WERI-Rb-1 (cell line): Measurements from ENCODE around the gene ITGB2.

Experiments used
- DNase-seq: peaks from one replicate; pipeline ENCODE4 v3.0.0-alpha.2; 2020
- H3K27ac ChIP-seq: fragments of 250-450 bp; sonication (Bioruptor Pico); 2 replicates; pipeline ENCODE4 v1.5.1; 2020; ENCODE audit warnings: mild to moderate bottlenecking, moderate library complexity
- H3K27me3 ChIP-seq: fragments of 250-450 bp; sonication (Bioruptor Pico); 2 replicates; pipeline ENCODE4 v1.5.1; 2021; ENCODE audit warnings: mild to moderate bottlenecking, low read depth, moderate library complexity; ENCODE audit not compliant: insufficient read depth, severe bottlenecking
- H3K36me3 ChIP-seq: fragments of 250-450 bp; sonication (Bioruptor Pico); 2 replicates; pipeline ENCODE4 v1.5.1; 2020; ENCODE audit warnings: mild to moderate bottlenecking, moderate library complexity
- H3K4me3 ChIP-seq: 2 replicates; pipeline ENCODE4 v1.5.1; 2011; ENCODE audit warnings: low read depth, mild to moderate bottlenecking, control low read depth, low read length
- H3K9me3 ChIP-seq: fragments of 250-450 bp; sonication (Bioruptor Pico); 2 replicates; pipeline ENCODE4 v1.5.1; 2021; ENCODE audit warnings: mild to moderate bottlenecking, moderate library complexity; ENCODE audit not compliant: severe bottlenecking
- TF ChIP-seq, protein P1 (sequence below): IDR thresholded peaks from 2 replicates; pipeline ENCODE4 v1.5.1; 2011; ENCODE audit warnings: low read depth, mild to moderate bottlenecking, control low read depth, inconsistent platforms, low read length

Gene ITGB2

DNA sequence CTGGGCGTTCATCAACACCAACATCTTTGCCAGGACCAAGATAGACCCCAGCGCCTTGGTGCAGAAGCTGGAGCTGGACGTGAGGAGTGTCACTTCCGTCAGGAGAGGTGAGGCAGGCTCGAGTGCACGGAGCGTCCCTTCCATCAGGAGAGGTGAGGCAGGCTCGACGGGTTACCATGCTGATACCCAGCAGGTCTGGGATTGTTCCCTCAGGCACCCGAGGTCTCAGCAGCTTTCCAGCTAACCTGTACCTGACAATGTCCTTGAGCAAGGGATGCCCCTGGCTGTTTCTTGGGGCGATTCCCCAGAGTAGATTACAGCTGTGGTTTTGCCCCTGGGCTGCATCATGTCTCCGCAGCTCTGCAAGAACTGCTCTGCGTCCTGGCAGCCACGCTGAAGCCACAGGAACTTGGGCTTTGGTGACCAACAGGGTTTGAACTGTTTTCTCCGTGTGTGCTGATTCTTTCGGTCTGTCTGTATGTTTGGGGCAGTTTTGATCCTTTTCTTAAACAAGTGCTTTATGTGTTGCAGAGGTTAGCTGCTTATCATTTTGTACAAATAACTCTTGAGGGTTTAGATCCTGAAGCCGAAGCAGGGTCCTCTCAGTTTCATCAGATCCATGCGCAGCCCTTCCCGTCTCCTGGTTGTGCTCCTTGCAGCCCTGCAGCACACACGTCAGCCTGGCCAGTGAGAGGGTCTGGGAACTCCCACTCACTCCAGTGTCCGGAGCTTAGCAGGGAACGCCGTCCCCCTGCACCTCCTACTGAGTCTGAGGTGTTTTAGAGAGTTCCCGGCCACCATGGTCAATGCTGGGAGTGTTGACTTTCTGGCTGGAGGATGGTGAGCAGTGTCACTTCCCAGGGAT lies 23.2 kb upstream of the ITGB2 start:
- Histone ChIP-seq H3K36me3 (peaks cover 75% of the 10 kb centered on the region), H3K4me3 (no peak overlapping the region), H3K27ac (no peak overlapping the region), H3K9me3 (no peaks in the 10 kb centered on the region), H3K27me3 (no peaks in the 10 kb centered on the region)
- no peak for DNase-seq
- TF ChIP-seq, protein P1, sequence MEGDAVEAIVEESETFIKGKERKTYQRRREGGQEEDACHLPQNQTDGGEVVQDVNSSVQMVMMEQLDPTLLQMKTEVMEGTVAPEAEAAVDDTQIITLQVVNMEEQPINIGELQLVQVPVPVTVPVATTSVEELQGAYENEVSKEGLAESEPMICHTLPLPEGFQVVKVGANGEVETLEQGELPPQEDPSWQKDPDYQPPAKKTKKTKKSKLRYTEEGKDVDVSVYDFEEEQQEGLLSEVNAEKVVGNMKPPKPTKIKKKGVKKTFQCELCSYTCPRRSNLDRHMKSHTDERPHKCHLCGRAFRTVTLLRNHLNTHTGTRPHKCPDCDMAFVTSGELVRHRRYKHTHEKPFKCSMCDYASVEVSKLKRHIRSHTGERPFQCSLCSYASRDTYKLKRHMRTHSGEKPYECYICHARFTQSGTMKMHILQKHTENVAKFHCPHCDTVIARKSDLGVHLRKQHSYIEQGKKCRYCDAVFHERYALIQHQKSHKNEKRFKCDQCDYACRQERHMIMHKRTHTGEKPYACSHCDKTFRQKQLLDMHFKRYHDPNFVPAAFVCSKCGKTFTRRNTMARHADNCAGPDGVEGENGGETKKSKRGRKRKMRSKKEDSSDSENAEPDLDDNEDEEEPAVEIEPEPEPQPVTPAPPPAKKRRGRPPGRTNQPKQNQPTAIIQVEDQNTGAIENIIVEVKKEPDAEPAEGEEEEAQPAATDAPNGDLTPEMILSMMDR, result no peak

DNA sequence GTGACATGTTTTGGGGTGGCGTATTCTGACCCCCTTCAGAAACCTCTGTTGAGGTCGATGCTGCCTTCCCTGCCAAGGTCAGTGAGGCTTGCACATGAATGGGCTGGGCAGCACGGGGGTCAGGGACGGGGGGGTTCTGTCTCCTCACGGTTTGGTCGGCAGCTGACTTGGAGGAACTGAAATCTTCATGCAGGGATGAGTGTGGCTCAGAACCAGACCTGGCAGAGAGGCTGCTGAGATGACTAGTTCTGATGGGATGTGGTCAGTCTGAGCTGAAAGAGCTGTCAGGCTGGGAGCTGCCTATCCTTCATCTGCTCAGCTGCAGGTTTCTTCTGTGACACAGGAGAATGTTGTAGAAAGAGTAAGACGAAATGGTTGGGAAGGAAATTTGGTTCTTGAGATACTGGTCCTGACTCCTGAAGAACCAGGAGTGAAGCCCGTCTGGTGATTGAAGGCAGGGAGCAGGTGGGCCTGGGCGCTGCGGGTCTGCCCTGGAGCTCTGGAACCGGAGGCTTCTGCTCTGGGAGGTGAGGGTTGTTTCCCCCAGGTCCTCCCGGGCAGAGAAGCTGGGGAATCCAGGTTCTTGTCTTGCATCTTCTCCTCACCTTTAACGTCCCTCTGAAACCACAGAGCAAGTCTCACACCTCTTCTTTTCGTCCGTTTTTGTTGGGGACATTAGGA lies 22.4 kb upstream of the ITGB2 start:
- Histone ChIP-seq H3K4me3 (no peak overlapping the region), H3K36me3 (peaks cover 78% of the 10 kb centered on the region), H3K9me3 (no peaks in the 10 kb centered on the region)

DNA sequence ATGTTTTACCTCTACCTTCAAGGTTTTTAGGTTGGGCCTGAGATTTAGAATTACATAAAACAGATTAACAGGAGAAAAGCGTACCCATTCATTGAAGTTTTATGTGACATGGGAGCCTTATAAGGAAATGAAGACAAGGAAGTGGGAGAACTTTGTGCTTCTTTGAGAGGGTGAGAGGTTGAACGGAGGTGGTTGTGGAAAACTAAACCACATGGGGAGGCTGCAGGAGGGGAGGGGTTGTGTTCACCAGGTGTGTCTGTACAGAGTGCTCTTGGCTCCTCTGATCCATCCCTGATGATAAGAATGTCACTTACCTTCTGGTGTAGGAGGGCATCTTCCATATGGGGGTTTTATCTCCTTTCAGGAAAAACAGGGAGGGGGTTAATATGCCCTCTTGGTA lies 21.9 kb upstream of the ITGB2 start:
- H3K36me3 ChIP-seq, result peaks cover 74% of the 10 kb centered on the region
- no peaks in the 10 kb centered on the region for H3K27me3 ChIP-seq
- TF ChIP-seq, protein P1, result no peak
- H3K27ac ChIP-seq, result no peak overlapping the region
- DNase-seq, result no peak
- H3K9me3 ChIP-seq, result no peaks in the 10 kb centered on the region
- no peak overlapping the region for H3K4me3 ChIP-seq

More for the DNA sequence above, 22.4 kb upstream of the ITGB2 start:
- TF ChIP-seq, protein P1, result no peak
- DNase-seq, result no peak
- Histone ChIP-seq H3K27me3 (no peaks in the 10 kb centered on the region), H3K27ac (no peak overlapping the region)

DNA sequence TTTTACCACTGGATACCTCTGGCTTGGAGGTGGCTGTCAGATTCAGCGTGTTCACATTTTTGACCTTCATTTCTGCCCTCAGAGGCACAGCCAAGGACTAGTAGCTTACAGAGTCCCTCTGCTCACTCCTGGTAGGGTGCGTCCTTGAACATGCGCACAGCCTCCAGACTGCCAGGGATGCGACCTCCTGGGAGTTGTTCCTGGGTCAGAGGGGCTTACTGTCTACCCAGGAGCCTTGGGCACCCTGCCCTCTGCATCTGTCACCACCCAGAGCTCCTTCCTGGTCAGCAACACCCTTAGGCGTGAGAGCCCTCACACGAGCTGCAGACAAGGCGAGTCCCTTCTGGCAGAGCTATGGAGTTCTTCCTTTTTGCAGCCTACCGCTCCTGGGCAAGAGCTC lies 20.9 kb upstream of the ITGB2 start:
- peaks cover 64% of the 10 kb centered on the region for H3K36me3 ChIP-seq
- DNase-seq, result no peak
- no peaks in the 10 kb centered on the region for H3K9me3 ChIP-seq
- H3K4me3 ChIP-seq, result no peak overlapping the region
- TF ChIP-seq, protein P1, result no peak
- no peaks in the 10 kb centered on the region for H3K27me3 ChIP-seq
- H3K27ac ChIP-seq, result no peak overlapping the region

DNA sequence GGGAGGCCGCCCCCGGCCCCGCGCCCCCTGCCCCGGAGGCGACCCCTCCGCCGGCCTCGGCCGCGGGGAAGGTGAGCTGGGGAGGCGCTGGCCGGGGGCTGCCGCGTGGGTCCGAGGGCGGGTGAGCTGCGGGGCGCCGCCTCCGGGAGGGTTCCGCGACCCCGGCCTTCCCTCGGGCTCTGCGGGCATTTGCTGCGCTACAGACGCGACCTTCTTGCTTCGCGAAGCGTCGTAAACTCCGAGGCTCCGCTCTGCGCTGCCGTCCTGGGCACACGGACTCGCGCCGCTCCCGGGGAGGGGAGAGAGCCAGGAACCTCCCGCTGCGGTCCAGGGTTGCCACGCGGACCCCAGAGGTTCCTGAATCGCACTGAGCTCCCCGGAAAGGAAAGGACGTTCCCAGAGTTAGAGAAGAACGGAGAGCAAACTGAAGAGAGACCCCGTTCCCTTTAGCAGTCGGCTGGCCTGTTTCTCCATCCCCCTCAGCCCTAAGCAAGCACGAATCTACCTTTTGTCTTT lies 19.5 kb upstream of the ITGB2 start:
- TF ChIP-seq, protein P1, result no peak
- Histone ChIP-seq H3K4me3 (peak overlapping the region; percentile 77), H3K27ac (peak overlapping the region; percentile 83), H3K36me3 (peaks cover 50% of the 10 kb centered on the region), H3K27me3 (no peaks in the 10 kb centered on the region), H3K9me3 (no peaks in the 10 kb centered on the region)
- DNase-seq, result no peak
